GM18909 (cell line): Measurements from ENCODE around the gene CHGA.

Experiments
- ATAC-seq: cut with Tn5 transposase; IDR thresholded peaks from one replicate; pipeline ENCODE4 v1.9.1; 2021; ENCODE audit warnings: mild to moderate bottlenecking; ENCODE audit not compliant: unreplicated experiment, poor library complexity

The CHGA gene

DNA sequence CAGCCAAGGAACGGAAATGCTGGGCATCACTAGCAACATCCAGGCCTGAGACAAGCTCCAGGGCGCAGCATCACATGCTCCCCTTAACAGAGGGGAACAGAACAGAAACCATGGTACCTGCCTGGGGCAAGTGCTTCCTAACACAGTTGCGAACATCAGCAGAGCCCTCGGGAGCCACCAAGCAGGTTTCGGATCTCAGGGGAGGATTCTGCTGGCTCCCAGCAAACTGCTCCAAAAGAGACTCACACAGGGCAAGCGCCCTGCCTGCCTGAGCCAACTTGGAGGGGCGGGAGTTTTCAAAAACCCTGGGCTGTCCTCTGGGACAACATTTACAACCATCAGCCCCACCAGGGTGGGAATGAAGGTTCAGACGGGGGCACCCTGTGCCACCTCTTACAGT is 19.6 kb downstream of the CHGA start:
- no peak for ATAC-seq

DNA sequence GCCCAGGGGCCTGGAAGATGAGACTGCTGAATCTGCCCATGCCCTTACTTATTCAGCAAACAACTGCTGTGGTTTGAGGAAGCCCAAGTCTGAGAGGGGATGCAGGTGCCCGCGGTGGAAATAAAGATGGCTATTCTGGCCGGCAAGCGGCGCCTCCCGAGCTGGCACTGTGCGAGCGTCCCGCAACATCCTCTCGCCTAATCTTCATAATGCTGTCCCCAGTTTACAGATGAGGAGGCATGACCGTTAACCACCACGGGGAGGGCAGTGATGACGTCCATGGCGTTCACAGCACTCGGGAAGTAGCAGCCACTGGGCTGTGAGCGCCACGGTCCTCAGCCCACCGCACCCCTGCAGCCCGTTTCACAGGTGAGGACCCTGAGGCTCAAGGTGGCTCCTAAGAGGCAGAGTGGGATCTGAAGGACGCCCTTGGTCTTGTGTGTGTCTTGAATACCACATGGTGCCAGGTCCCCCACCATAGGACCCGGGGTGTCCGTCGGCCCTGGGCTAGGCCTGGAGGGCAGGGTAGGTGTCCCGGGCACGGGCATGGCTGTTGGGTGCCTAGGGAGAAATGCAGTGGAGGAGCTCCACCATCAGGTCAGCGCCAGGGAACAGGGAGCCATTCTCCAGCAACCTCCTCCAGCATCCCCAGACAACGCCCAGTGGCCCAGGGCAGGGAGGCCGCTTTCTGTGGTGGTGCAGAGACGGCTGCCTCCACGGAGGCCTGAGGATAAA is 20.2 kb downstream of the CHGA start:
- ATAC-seq, result no peak

DNA sequence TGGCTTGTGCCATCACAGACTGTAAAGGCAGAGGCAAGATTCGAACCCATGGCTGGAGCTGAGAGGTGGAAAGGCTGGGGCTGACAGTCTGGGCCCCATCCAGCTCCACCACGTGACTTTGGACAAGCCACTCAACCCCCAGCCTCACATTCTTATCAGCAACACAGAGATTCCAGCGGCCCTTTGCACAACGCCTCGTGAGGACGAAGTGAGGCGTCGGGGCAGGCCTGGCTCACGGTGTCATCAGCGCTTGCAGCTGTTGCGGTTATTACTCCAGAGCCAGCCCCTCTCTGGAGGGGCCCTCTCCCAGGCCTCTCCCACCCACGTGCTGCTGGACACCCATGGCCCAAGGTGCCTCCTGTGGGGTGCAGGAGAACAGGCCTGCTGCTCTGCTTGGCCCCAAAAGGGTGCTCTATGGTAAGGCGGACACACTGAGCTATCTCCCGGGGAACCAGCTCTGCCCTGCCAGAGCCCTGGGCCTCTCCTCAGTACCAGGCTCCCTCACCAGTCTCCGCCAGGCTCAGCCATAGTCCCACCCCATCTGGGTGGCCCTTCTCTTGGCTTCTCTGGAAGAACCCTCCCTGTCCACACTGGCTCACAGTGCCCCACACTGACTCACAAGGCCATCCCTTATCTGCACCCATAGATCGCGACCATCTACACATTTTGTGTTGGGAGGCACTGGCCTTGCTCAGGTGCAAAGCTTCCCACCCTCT is 21.1 kb downstream of the CHGA start:
- no peak for ATAC-seq

DNA sequence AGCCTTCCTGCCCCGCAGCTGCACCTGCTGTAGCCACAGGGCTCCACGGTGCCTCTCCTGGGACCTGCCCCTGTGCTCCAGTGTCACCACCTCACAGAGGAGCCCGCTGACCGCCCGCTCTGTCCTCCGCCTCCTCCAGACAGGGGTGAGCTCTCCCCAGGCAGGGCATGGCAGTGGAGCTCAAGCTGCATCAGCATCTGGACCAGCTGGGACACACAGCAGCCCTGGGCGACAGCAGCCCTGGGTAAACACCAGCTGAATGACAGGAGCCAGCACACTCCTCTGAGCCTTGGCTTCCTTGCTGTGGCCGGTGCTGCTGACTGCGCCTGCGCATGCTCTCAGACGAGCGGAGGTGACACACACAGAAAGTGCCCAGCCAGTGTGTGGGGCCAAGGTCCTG is 22.0 kb downstream of the CHGA start:
- ATAC-seq, result no peak

DNA sequence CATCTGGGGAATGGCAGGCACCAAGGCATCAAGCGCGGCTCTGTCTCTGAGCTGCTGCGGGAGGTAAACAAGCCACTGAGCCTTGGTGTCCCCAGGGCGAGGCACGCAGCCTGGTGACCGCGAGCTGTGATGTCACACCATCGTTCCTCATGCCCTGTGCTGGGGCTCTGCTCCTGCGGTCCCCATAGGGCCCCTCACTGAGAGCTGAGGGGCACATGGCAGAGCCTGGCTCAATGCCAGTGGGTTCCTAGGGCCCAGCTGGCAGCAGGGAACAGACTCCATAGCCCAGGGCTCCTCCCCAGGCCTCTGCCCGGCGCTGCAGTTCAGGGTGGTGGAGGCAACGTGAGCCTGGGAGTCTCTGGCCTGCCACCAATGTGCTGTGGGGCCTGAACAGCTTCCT is 22.6 kb downstream of the CHGA start:
- ATAC-seq, result no peak

DNA sequence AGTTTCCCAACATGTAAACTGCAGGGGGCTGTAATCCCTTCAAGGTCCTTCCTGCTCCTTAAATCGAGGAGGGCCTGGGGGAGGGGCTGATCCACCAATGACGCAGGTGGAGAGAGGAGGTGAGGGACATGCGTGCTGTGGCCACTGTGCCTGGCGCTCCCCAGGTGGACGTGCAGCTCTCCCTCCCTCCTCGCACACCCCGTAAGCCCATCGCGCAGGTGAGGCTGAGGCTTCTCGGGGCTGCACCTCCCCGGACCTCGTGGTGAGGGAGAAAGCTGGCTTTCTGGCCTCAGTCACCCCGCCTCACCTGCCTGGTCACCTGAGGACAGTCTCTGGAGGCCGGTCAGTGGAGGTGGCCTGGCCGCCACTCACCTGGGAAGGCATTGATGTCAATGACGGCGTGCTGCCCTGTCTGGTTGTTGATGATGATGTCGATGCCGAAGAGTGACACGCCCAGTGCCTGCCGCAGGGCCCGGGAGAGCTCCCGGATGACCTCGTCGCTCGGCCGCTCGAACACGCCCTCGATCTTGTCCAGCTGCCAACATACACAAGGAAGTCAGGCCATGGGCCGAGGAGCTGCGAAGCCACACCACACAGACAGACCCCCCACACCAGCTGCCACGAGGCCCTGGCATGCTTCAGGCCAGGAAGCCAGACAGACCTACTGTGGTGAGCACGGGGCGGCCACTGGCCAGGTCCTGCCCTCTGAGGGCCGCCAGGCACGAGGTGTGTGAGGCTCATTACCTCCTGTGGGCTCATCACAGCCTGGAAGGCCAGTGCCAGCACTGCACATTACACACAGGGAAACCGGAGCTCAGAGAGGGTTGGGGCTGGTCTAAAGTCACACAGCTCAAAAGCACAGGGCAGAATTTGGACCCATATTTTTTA is 23.3 kb downstream of the CHGA start:
- no peak for ATAC-seq

DNA sequence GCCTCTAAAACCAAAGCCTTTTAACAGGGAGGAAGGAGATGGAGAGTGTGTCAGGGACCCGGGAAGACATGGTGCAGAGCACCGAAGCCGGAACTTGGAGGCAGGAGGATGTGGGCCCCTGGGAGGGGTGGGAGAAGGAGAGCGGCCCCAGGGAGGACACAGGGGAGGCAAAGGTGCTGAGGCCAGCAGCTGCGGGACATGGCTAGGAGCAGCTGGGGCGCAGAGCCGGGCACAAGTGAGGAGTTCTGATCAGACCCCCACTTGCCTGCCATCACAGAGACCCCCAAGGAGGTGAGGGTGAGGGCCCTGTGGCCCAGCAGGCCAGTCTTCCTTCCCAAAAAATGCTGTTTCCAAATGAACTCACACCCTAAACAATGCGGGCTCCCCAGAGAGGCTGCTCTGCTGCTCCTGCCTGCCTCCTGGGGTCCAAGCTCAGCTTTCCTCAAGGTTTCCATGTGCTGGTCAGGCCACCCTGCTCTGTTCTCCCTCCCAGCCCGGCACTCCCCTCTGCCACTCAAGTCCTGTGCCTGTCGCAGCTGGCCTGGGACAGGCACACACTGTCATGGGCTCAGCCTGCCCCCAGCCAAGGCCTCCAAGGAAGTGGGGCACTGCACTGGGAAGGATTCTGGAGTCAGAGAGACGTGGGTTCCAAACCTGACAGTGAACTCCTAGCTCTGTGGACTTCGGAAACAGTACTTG is 24.0 kb downstream of the CHGA start:
- ATAC-seq, result no peak

DNA sequence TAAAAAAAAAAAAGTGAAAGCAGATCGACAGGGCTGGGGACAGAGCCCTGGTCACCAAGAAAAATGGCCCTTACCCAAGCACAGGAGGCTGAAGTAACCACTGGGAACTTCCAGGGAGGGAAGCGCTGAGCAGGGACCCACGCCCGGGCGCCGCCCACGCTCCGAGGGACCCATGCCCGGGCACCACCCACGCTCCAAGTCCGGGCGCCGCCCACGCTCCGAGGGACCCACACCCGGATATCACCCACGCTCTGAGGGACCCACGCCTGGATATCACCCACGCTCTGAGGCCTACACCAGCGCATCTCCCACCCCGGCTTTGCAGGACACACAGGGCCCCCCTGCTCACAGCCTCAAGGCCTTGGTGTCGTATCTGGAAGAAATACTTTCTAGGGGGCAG is 25.7 kb downstream of the CHGA start:
- ATAC-seq, result no peak

DNA sequence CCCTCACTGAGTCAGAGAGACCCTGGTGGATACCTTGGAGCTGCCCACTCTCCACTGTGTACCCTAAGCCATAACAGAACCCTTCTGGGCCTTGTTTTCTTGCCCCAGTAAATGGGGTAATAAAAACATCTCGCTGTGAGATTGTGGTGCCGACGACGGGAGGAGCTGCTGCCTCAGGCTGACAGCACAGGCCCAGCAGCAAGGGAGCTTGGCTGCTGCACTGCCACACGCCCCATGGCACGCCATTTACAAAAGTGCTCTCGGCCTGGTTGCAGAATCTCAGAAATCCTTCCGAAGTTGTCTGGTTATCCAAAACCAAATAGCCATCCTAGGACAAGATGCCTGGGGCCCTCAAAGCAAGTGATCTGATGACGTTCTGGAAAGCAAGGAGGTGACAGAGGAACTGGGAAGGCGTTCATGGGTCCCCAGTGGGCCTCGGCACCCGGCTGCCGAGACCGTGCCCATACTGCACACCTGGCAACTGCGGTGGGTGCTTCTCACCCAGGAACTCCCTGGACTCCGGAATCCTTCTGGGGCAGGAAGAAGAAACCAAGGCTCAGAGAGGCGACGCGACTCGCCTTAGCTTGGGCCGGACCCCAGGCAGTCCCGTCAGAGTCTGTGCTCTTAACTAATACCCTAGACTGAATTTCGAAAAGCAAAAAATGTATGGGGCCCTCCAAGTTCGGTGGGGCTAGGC is 26.7 kb downstream of the CHGA start:
- ATAC-seq, result no peak

DNA sequence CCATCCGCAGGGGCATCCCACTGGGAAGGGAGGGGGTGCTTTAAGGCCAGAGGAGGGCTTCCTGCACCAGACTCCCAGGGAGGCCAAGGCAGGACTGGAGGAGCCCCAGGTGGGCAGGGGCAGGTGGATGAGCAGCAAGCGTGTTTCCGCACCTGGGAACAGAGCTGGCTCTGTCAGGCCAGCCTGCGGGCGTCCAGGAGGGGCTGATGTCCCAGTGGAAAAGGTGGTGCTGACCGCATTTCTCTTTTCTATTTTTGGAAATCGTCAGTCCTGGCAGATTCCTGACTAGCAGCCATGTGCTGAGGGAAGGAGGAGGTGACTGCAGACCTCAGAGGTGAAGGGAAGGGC is 27.2 kb downstream of the CHGA start:
- no peak for ATAC-seq

DNA sequence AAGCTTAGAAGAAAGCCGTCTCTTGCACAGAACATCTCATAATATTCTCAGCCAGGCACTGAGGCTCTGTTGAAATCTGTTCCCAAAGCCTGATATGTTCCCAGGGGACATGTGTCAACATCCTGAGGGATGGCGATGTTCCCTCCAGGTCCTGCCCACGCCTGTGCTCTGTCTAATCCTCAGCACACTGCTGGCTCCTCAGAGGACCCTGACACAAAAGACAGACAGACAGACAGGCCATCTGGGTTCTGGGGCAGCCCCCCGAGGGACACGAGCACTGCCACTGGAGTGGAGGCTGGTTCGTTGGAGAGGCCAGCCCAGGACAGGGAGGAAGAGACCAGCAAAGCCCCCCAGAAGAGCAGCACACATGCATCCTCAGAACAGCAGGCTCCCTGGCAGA is 27.8 kb downstream of the CHGA start:
- ATAC-seq, result no peak

DNA sequence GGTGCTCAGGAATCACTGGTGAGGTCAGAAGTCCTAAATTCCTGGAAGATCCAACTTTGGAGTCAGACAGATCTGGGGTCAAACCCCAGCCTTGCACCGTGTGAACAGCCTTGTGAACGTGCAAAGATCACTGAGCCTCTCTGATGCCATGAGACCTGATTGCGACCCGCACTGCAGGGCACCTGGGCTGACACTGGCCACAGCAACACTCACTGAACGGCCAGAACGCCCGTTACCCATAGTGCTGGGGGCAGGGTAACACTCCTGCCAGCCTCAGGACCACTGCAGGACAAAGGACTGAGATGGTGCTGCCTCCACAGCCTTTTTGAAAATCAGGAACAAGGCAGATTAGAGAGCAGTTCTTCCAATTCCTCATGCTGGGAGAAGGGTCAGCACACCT is 28.3 kb downstream of the CHGA start:
- no peak for ATAC-seq

DNA sequence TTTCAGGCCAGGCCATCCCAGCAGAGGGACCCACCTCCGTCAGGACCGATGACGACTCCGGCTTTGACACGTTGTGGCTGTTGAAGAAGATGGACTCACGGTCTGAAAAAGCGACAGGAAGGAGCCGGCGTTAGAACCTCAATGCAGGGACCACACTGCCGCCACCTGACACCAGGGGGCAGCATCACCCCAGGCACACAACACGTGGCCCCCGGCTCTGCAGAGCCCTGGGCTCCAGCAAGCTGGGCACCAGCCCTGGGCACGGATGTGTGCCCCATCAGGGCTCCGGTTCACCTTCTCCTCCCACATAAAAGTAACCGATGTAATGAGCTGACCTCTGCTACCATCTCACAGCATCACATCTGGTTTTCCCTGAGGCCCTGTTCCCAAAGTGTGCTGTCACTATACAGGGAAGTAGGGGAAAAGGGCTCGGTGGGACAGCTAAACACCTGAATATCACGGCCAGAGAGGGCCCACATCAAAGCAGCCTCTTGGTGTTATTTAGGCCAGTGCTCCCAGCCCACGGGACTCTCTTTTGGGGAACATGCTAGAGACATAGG is 29.0 kb downstream of the CHGA start:
- ATAC-seq, result peak; percentile 76

DNA sequence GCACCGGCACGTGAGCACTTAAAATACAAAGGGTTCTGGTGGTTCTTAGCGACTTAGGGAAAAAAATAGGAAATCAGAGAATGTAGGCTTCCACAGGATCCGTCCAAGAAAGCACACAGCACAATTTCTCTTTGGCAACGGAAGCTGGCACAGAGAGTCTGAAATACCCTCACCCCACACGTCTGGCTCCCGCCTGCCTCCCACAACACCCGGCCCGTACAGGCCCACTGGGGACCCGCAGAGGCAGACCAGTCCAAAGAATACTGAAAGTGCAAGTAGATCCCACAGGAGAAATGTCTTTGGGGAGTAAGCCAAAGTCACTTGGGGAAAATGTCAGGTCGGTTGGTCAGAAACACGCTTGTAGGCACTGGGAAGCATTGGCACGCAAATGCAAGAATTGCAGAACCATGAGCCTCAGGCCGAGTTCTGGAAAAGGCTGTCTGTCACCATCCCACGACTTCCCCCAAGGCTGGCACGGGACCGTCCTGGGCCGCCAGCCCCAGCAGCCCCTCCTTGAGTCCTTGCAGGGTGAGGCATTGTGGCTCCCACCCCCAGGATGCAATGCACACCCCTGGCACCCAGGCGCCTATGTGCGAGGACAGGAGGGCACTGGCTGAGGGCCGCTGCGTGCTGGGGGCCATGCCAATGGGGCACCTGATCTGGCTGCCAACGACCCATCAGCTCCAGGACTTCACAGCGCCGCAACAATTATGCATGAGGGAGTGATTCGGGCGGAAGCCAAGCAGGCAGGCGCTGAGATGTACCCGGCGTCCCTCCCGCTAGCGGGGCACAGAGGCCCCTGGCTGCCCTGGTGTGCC is 29.7 kb downstream of the CHGA start:
- no peak for ATAC-seq

DNA sequence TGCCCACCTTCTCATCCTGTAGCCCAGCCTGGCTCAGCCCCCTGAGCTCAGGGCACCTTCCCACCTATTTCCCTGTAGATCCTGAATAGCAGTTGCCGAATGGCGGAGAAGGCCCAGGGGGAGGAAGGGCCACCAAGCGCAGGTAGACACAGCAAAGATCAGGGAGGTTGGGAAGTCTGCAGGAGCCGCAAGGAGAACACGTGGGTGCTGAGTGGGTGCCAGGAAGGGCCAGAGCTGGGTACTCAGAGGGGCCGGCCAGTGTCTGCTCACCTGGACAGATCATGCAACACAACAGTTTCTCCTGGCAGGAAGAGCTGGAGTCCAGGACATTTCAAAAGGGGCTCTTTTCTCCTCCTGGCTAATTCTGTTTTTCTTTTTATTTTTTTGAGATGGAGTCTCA is 30.6 kb downstream of the CHGA start:
- ATAC-seq, result no peak

DNA sequence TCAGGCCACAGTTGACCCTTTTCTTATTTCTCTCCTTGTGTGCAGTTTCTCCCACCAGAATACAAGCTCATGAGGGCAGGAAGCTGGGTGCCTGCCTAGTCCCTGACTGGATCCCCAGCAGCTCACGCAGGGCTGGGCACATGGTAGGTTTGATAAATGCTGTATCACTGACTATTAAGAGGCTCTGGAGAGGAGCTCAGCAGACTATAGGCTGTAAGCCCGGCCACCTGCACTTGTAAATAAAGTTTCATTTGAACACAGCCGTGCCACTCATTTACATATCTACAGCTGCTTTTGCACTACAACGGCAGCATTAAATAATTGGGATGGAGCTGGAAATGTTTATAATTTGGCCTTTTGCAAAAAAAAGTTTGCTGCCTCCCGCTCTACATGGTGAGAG is 32.0 kb downstream of the CHGA start:
- no peak for ATAC-seq

DNA sequence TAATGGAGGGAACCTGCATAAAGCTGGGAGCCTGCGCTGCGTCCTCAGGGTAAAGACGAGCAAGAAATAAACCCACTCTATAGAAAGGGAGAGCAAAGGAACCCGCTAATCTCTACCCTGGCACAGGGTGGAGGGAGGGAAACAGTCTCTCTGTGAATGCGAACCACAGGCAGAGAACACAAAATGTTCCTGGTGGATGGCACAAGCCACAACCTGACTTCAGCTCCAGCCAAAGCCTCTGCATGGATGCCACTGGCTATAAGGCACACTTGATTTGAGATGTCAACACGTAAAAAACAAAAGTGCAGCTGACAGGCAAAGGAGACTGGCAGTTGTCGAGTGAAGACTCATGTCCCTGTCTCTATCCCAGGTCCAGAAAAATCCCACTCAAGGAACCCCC is 32.4 kb downstream of the CHGA start:
- ATAC-seq, result no peak

DNA sequence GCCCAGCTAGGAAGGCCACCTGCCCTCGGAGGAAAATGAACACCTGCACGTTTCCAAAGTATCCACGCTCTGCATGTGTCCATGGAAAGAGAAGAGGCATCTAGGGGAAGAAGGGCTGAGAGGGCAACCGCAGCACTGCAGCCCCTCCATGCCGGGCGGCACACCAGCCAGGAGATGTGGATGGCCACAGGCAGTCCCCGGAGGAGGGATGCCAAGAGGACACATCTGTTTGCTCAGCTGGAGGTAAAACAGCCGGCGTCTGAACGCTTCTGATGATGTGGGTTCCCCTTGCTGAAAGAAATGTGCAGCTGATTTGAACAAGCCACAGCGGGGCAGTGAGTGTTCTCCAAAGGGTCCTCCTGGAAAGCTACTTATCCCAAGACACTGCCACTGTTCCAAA is 34.0 kb downstream of the CHGA start:
- no peak for ATAC-seq
